ENCODE results near the gene AGAP3.
A peak's percentile ranks its signal among the peaks of the same experiment; 100 is the strongest.

Gene AGAP3

GRCh38 chr7:151045262-151045661 lies 41.0 kb upstream of the AGAP3 start:
- no peak for DNase-seq (ENCODE audit: low read depth, low spot score)
- TF ChIP-seq CTCF (IDR thresholded peaks at IDR 0.05; ENCODE audit: low read depth, low read length): no peak
- in situ Hi-C loops (cut with HindIII; ENCODE audit: low sequenced_read_pairs): no loop called here
- H3K4me3 ChIP-seq (ENCODE audit: low read depth, low read length): no peak overlapping the region

GRCh38 chr7:151045967-151046366 lies 40.3 kb upstream of the AGAP3 start:
- no peak for TF ChIP-seq CTCF (IDR thresholded peaks at IDR 0.05; ENCODE audit: low read depth, low read length)
- in situ Hi-C loops (cut with HindIII; ENCODE audit: low sequenced_read_pairs): no loop called here
- H3K4me3 ChIP-seq (ENCODE audit: low read depth, low read length): no peak overlapping the region

GRCh38 chr7:151046603-151047573 lies 39.4 kb upstream of the AGAP3 start:
- peak; percentile 53 for DNase-seq (ENCODE audit: low read depth, low spot score)
- no peak for TF ChIP-seq CTCF (IDR thresholded peaks at IDR 0.05; ENCODE audit: low read depth, low read length)
- H3K4me3 ChIP-seq (ENCODE audit: low read depth, low read length): no peak overlapping the region
- in situ Hi-C loops (cut with HindIII; ENCODE audit: low sequenced_read_pairs): no loop called here

More at GRCh38 chr7:151045967-151046366, 40.3 kb upstream of the AGAP3 start:
- no peak for DNase-seq (ENCODE audit: low read depth, low spot score)

- H3K4me3 ChIP-seq (ENCODE audit: low read depth, low read length): no peak within 1 kb of the TSS
- in situ Hi-C loops (cut with HindIII; ENCODE audit: low sequenced_read_pairs): no loop called here
- DNase-seq (ENCODE audit: low read depth, low spot score): no peak
- no peak for TF ChIP-seq CTCF (IDR thresholded peaks at IDR 0.05; ENCODE audit: low read depth, low read length)
Observed at GRCh38 chr7:151047976-151048815, 38.1 kb upstream of the AGAP3 start, which contains the start of gene ASIC3. ASIC3 (plus strand) TSS chr7:151048531; CDS start chr7:151048886, 355 bp downstream.

- in situ Hi-C loops (cut with HindIII; ENCODE audit: low sequenced_read_pairs): no loop called here
- no peak for DNase-seq (ENCODE audit: low read depth, low spot score)
- no peak for TF ChIP-seq CTCF (IDR thresholded peaks at IDR 0.05; ENCODE audit: low read depth, low read length)
- H3K4me3 ChIP-seq (ENCODE audit: low read depth, low read length): no peak overlapping the region
Observed at GRCh38 chr7:151048911-151049463, 37.3 kb upstream of the AGAP3 start.

- no peak for TF ChIP-seq CTCF (IDR thresholded peaks at IDR 0.05; ENCODE audit: low read depth, low read length)
- H3K4me3 ChIP-seq (ENCODE audit: low read depth, low read length): no peak overlapping the region
- peak; percentile 72 for DNase-seq (ENCODE audit: low read depth, low spot score)
- in situ Hi-C loops (cut with HindIII; ENCODE audit: low sequenced_read_pairs): no loop called here
Observed at GRCh38 chr7:151051108-151051507, 35.2 kb upstream of the AGAP3 start.
